Right atrium auricular region (tissue), 2 donors: Measurements from ENCODE around the gene OPRD1. TPM values are rescaled to one million over a fixed set of nuclear protein-coding genes. Genes with fewer than 3 reads are reported as not detected.

Experiments used
- DNase-seq: peaks from one replicate; pipeline ENCODE4 v3.0.0-alpha.2; 2019; ENCODE audit warnings: low spot score
- H3K27ac ChIP-seq, 2 donors: fragments of 200-600 bp; sonication (generic); 1 replicate in 1 of 2; 2 replicates in 1 of 2; pipeline ENCODE4 v1.5.1; 2016 to 2019
- H3K27me3 ChIP-seq, 2 donors: fragments of 200-600 bp; sonication (generic); one replicate each; pipeline versions ENCODE4 v1.5.1 to v1.6.0; 2017 to 2019
- H3K36me3 ChIP-seq: fragments of 200-600 bp; sonication (generic); one replicate; pipeline ENCODE4 v1.5.1; 2016
- H3K4me1 ChIP-seq, 2 donors: fragments of 200-600 bp; sonication (generic); one replicate each; pipeline versions ENCODE4 v1.5.1 to v1.6.0; 2017 to 2019
- H3K4me3 ChIP-seq, 2 donors: fragments of 200-600 bp; sonication (generic); 1 replicate in 1 of 2; 2 replicates in 1 of 2; pipeline ENCODE4 v1.5.1; 2017 to 2019; ENCODE audit warnings: mild to moderate bottlenecking in 1 of 2, moderate library complexity in 1 of 2
- H3K9me3 ChIP-seq, 2 donors: fragments of 200-600 bp; sonication (generic); one replicate each; pipeline ENCODE4 v1.5.1; 2019
- total RNA-seq, 2 donors: library from RNA; depleted of rRNA; stranded (reverse); fragments of >200 nt; gene quantifications; one replicate each; pipeline ENCODE4 v1.1.0, GENCODE V29; 2016
- TF ChIP-seq, protein P1 (sequence below), 2 donors: fragments of 200-600 bp; sonication (generic); IDR thresholded peaks; one replicate each; pipeline ENCODE4 v1.5.1; 2019; ENCODE audit warnings: antibody characterized with exemption in 2 of 2

OPRD1 gene
- total RNA-seq, 2 donors from 2014 or later: not detected

DNA sequence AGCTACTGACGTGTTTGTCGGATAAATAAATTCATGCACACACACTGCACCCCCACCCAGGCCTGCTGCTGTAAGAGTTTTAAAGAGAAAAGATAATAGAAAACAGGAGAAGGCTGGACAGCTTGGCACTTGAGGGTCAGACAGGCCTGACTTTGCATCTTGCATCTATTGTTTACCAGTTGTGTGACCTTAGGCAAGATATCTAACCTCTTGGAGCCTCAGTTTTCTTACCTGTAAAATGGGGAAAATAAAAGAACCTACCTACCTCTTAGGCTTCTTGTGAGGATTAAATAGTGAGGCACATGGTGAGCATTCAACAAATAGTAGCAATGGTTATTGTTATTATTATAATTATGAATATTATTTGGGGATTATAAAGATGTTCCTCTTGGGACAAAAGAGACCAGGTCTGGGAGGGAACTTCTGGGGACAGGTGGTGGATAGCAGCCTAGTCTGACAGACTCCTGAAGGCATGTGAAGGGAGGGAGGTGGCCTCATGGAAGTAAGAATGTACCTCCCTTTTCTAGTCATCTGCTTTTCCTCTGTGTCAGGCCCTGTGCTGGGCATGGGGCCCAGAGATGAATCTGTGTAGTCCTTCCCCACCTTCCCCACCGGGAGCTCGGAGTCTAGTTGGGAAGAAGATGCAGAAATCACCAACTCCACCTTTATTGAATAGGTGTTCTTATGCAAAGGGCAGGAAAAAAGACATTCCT is 84.1 kb downstream of the OPRD1 start:
- DNase-seq: no peak
- Histone ChIP-seq H3K27ac (no peak overlapping the region), H3K27me3 (no peaks in the 10 kb centered on the region), H3K9me3 (no peaks in the 10 kb centered on the region), H3K4me1 (peaks cover 0 to 14% of the 10 kb centered on the region in 2 donors), H3K36me3 (no peaks in the 10 kb centered on the region), H3K4me3 (no peak overlapping the region)
- TF ChIP-seq, protein P1, sequence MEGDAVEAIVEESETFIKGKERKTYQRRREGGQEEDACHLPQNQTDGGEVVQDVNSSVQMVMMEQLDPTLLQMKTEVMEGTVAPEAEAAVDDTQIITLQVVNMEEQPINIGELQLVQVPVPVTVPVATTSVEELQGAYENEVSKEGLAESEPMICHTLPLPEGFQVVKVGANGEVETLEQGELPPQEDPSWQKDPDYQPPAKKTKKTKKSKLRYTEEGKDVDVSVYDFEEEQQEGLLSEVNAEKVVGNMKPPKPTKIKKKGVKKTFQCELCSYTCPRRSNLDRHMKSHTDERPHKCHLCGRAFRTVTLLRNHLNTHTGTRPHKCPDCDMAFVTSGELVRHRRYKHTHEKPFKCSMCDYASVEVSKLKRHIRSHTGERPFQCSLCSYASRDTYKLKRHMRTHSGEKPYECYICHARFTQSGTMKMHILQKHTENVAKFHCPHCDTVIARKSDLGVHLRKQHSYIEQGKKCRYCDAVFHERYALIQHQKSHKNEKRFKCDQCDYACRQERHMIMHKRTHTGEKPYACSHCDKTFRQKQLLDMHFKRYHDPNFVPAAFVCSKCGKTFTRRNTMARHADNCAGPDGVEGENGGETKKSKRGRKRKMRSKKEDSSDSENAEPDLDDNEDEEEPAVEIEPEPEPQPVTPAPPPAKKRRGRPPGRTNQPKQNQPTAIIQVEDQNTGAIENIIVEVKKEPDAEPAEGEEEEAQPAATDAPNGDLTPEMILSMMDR (IDR thresholded peaks at IDR 0.05): no peak

DNA sequence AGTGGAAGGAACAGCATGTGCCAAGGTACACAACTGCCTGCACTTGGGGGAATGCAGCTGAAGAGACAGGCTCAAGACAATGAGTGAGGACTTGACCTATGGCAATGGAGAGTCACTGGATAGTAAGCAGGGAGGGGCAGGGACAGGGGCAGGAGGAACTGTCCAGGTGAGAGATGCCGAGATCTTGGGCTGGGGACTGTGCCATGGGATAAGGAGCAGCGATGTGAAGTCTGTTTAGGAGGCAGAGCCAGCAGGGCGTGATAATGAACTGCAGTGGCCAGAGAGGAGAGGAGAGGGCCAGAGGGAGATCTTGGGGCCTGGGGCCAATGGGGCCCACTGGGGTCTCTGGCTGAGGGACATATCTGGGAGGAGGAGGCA is 84.6 kb downstream of the OPRD1 start:
- peaks cover 0 to 14% of the 10 kb centered on the region in 2 donors for H3K4me1 ChIP-seq
- H3K36me3 ChIP-seq: no peaks in the 10 kb centered on the region
- no peak overlapping the region for H3K4me3 ChIP-seq
- TF ChIP-seq, protein P1 (IDR thresholded peaks at IDR 0.05): no peak
- no peak for DNase-seq
- H3K9me3 ChIP-seq: no peaks in the 10 kb centered on the region
- no peaks in the 10 kb centered on the region for H3K27me3 ChIP-seq
- H3K27ac ChIP-seq: no peak overlapping the region

DNA sequence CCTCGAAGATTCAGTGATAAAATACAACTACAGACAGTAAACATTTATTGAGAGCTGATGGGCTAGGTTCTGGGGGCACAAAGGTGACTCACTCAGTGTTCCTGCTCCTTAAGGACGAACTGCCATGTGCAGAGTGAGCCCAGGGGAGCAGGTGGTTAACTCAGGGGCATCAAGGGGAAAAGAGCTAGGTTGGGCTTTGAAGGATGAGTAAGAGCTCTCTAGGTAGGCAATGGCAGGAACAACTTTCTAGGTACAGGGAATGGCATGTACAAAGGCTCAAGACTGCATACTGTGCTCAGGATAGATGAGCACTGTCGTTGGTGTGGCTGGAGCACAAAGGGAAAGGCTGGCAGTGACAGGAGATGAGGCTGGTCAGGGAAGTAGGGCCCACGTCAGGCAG is 85.8 kb downstream of the OPRD1 start:
- H3K27ac ChIP-seq: no peak overlapping the region
- H3K9me3 ChIP-seq: no peaks in the 10 kb centered on the region
- peaks cover 0 to 14% of the 10 kb centered on the region in 2 donors for H3K4me1 ChIP-seq
- TF ChIP-seq, protein P1 (IDR thresholded peaks at IDR 0.05): no peak
- no peaks in the 10 kb centered on the region for H3K27me3 ChIP-seq
- DNase-seq: no peak
- H3K4me3 ChIP-seq: no peak overlapping the region
- H3K36me3 ChIP-seq: no peaks in the 10 kb centered on the region

DNA sequence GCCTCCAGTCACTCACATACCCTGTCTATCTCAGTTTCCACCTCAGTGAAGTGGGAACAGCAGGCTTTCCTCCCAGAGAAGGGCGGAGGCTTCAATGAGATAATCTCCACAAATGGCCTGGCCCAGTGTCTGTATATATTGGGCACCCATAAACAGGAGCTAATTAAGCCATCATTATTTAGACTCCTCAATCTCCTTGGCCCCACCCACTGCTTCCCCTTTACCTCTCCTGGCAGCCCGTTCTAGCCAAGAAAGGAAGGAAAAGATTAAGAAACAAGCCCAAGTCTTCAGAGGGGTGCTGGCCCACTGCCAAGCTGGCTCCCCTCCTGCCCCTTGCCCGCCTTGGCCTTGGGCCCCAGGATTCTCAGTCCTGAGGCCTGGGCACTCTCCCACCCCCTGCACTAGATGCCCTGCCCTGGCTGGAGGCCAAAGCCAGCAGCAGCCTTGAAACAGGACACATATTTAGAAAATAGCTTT is 86.5 kb downstream of the OPRD1 start:
- Histone ChIP-seq H3K27me3 (no peaks in the 10 kb centered on the region), H3K4me1 (peaks cover 0 to 14% of the 10 kb centered on the region in 2 donors), H3K27ac (no peak overlapping the region), H3K4me3 (no peak overlapping the region), H3K9me3 (no peaks in the 10 kb centered on the region), H3K36me3 (no peaks in the 10 kb centered on the region)
- DNase-seq: no peak
- TF ChIP-seq, protein P1 (IDR thresholded peaks at IDR 0.05): no peak

DNA sequence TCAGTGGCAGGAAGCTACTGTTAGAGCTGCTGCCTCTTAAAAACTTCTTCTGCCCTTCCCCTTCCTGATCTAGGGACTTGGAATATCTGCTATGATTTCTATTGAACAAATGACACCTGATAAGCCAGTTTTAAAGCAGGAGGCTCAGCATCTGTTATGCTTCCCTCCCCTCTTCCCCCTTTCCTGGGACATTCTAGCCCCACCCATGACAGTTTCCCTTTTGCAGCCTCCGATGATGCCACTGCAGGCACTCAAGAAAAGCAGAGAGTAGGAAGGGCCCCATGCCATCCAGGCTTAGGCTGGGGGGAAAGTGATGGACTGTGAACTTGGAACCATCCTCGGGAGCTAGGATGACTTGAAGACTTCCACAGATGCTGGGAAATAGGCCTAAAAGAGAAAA is 87.3 kb downstream of the OPRD1 start:
- no peak for DNase-seq
- Histone ChIP-seq H3K9me3 (peaks cover 0 to under 1% of the 10 kb centered on the region in 2 donors), H3K4me3 (no peak overlapping the region), H3K36me3 (no peaks in the 10 kb centered on the region), H3K27ac (no peak overlapping the region), H3K4me1 (peaks cover 0 to 14% of the 10 kb centered on the region in 2 donors), H3K27me3 (no peaks in the 10 kb centered on the region)
- TF ChIP-seq, protein P1 (IDR thresholded peaks at IDR 0.05): no peak

DNA sequence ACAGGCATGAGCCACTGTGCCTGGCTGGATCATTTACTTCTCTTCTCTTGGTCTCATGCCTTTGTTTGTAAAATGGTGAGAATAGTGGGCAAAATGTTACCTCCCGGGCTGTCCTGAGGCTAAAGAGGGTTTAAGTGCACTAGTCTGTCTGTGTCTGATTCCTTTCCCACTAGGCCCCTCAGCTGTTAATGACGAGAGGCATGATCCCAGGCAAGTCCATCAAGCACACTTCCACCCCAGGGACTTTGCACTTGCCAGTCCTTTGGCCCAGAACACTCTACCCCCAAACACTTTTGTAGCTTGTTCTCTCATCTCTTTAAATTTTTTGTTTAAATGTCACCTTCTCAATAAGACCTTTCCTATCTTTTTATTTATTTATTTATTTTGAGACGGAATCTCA is 88.6 kb downstream of the OPRD1 start:
- H3K4me3 ChIP-seq: no peak overlapping the region
- no peak overlapping the region for H3K27ac ChIP-seq
- H3K27me3 ChIP-seq: no peaks in the 10 kb centered on the region
- no peak for DNase-seq
- peaks cover 0 to 14% of the 10 kb centered on the region in 2 donors for H3K4me1 ChIP-seq
- H3K36me3 ChIP-seq: no peaks in the 10 kb centered on the region
- H3K9me3 ChIP-seq: peaks cover 0 to 4% of the 10 kb centered on the region in 2 donors
- TF ChIP-seq, protein P1 (IDR thresholded peaks at IDR 0.05): no peak
